HG03135 (cell line): Measurements from ENCODE around the gene CUX1.
"Not testable (repeated sequence)": the region's sequence is repeated elsewhere in the genome, so short reads cannot be mapped to it uniquely, and the experiment has no call there.

Experiments
- ATAC-seq: cut with Tn5 transposase; IDR thresholded peaks from one replicate; pipeline ENCODE4 v1.9.1; 2021; ENCODE audit warnings: mild to moderate bottlenecking, moderate library complexity; ENCODE audit not compliant: unreplicated experiment

CUX1 gene

DNA sequence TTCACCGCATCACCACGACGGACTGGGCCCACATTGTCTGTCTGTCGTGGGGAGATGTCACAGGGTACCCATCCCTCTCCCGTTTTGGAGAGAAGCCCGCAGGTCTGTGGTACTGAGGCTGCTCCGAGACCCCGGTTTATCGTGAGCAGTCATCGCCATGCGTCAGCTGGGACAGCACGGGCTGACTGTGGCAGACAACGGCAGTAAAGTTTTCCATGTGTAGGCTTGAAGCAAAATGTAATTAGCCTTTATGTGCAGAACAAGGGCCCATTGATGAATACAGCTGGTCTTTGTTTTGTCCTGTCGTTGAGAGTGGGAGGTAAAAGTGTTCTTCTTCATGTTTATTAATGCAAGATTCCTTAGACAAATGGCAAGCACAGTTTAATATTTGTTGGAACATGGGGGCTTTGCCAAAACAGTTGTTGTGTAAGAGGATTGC is 301.8 kb downstream of the CUX1 start:
- no peak for ATAC-seq

DNA sequence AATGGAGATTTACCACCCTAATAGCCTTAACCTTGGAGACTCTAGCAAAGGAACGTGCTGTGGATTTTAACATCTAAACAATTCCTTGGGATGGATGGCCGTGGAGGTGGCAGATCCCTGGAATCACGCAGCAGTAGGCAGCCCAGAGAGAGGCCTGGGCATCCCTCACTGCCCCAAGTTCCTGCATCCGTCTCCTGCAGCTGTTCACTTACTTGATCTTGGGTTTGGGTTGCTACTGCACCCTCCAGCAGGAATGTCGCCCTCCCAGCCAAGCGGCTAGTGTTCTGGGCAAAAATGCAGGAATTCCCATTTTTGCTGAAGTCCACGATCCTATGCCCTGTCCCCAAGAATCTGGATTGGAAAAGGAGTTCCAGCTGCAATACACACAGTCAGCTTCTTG is 302.5 kb downstream of the CUX1 start:
- ATAC-seq, result no peak

DNA sequence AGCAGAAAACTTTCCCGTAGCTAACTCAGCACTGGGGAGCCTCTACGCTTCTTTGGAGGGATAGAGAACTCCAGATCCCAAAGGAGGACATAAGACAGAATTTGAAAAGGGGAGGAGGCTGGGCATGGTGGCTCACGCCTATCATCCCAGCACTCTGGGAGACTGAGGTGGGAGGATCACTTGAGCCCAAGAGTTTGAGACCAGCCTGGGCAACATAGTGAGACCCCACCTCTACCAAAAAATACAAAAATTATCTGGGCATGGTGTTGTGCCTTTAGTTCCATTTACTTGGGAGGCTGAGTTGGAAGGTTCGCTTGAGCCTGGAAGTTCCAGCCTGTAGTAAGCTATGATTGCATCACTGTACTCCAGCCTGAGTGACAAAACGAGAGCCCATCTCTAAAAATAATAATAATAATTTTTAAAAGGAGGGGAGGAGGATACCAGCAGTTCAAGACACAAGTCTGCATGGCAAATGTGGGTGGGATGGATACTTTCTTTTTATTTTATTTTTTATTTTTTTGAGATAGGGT is 303.3 kb downstream of the CUX1 start:
- no peak for ATAC-seq

DNA sequence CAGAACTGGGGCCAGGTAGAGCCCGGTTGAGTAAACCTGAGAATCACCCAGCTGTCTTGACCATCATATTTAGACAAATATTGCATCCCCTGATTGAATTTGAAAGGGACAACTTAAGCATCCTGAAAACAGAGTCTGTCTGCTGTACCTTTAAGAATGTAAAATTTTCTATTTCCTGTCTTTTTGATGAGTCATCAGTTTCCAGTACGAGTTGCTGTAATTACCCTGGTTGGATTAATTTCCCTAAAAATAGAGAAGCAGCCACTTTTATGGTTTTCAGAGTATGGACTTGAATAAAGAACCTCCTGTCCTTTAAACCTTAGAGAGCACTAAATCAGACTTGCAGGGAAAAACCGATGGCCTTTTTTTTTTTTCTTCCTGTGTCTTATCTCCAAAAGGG is 304.6 kb downstream of the CUX1 start:
- no peak for ATAC-seq

DNA sequence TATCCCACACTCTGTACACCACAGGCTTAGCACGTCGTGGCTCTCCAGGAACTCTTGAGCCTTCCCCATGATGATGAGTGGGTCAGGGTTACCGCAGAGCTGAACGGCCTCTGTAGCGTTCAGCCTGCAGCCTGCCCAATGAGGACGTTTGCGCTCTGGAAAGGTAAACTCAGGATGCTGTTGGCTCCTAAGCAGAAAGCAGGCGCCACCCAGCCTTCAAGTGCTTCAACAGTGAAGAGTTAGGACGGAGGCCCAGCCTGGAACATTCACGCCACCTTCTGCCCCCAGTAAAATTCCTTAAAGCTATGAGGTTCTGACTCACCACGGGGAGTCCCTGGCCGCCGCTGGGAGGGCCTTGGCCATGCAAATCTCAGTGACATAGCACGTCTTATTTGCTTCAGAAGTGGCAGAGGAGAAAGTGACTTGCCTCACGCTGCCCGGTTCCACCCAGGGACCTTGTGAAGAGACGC is 307.7 kb downstream of the CUX1 start:
- no peak for ATAC-seq

DNA sequence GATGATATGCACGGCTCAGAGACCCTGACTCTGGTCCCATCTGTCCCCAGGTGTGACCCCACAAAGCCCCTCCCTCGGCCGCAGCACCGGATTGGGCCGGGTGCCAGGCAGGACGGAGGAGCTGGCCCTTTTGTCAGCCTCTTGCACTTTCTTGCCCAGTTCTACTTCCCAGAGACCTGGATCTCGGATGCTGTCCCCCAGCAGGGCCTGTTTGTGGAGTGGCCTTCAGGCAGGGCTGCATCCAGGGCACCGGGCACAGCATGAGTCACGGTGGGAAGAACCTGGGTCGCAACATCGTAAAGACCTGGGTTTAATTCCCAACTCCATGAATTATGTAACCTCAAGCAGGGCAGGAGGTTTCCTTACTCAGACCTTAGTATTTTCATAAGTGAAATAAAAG is 310.9 kb downstream of the CUX1 start:
- no peak for ATAC-seq

DNA sequence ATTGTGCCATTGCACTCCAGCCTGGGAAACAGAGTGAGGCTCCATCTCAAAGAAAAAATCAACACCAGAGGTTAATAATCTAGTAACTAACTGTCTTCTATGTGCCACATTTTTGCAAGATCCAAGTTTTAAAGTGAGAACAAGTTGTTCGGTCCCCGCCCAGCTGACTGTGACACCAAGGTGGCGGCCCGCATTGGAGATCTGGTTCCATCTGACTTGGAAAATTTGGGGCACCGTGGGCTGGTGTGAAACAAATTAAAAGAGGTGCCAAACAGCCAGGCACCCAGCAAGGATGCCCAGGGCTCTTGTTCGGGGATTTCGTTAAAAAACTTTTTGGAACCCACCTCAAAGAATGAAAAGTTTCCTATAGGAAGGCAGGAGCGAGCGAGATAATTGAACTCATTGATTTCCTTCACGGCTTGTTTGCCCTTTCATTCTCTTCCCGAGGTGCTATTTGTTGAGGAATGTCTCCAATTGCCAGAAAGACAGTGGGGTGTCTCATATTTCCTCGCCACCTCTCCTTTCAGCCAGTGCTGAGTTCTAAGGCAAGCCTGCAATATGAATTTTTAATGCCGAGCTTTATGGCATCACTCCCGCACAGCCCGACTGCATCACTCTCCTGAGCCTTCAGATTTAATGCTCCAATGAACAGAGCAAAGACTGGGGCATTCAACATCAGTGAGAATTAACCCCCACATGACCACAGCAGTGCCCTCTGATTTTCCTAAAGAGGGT is 312.4 kb downstream of the CUX1 start:
- ATAC-seq, result no peak

DNA sequence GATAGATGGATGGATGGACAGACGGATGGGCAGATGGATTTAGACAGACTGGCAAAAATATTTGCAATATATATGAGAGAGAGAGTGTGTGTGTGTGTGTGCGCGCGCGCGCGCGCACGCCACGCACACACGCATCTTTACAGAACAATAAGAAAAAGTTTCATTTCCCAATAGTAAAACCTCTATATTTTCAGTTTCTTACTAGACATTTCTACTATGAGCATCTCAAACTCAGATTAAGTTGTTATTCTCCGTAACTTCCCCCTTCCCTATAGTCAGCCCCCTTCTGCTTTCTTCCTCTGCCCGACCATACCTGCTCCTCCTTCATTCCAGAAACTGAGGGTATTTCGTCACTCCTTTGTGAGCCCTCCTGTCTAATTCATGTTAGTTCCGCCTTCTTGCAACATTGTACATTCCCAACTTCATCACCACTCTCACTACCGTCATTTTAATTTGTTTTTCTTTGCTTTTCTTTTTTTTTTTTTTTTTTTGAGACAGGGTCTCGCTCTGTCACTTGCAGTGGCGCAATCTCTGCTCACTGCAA is 314.9 kb downstream of the CUX1 start:
- no peak for ATAC-seq

DNA sequence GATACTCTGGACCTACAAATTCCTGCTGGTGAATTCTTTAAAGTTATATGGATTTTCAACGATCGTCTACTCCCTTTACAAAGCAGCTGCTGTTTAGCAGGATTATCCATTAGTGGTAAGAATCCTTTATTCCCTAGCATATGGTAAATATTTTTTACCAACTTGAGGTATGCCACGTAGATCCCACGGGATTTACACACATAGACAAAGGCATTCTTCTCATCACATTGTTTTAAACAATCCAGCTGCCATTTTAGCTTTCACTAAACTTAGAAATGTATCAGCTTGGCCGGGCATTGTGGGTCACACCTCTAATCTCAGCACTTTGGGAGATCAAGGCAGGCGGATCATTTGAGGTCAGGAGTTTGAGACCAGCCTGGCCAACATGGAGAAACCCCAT is 321.2 kb downstream of the CUX1 start:
- ATAC-seq, result no peak

DNA sequence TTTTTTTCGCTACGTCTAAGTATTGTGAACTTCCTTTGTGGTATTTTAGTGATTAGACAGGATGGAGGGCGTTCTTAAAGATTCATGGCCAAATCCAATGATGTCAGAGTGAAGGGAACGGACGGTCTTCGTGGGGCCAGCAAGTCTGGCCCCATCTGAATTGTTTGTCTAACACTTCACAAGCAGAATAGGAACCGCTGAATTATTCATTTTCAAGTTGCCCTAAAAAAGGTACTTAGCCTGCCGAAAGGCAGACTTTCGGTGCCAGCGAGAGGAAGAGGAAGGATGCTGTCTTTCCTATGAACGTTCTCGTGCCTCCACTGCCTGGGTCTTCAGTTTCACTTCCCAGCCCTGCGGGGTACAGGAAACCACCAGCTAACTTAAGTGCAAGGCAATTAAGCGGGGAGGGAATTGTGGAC is 323.5 kb downstream of the CUX1 start:
- ATAC-seq, result no peak

DNA sequence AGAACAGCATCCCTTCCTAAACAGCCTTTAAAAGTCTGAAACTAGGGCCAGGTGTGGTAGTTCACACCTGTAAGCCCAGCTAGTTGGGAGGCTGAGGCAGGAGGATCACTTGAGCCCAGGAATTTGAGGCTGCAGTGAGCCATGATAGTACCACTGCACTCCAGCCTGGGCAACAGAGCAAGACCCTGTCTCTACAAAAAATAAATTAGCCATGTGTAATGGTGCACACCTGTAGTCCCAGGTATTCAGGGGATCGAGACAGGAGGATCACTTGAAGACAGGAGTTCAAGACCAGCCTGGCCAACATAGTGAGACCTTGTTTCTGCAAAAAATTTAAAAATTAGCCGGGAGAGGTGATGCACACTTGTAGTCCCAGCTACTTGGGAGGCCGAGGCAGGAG is 325.0 kb downstream of the CUX1 start:
- not testable (repeated sequence) for ATAC-seq

DNA sequence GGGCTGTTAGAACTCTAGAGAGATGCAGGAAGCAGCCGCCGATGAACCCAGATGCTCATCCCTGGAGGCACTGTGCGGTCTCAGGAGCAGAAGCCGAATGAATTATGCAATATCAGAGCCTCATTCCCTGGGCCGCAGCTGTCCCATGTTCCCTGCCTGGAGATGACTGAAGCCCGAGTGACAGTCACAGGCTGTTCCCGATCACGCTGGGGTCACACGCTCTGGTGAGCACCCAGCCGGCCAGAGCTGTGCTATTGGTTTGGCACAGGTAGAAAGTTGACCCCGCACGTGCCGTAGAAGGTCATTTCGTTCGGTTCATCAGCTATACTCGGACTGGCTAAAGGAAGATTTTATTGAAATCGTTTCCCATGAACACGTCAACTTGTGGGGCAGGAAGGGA is 328.7 kb downstream of the CUX1 start:
- ATAC-seq, result no peak

DNA sequence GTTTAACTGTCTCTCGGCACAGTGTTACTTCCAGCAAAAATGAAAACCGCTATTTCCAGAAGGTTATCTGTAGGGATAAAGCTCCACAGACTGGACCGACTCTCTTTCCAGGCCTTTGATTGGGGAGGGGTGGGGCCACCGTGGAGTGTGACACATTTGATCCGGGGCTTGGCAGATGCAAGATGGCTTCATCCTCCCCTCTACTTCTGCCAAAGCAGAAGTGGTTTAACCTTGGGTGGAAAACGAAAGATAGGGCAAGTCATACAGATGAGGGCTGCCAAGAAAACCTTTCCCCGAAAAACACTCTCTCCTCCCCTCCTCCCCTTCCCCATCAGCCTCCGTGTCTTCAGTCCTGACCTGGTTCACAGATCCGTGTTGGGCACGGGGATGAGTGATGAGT is 329.6 kb downstream of the CUX1 start:
- ATAC-seq, result no peak

DNA sequence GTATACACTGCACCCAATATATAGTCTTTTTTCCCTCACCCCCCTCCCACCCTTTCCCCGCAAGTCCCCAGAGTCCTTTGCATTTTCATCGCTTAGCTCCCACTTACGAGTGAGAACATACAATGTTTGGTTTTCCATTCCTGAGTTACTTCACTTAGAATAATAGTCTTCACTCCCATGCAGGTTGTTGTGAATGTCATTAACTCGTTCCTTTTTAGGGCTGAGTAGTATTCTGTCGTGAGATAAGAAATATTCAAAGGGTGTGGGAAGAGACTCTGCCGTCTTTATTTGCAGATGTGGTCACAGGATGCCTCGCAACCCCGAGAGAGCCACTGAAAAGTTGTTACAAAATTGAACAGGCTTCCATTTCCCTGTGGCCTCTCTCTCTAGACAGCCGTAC is 331.4 kb downstream of the CUX1 start:
- ATAC-seq, result no peak

DNA sequence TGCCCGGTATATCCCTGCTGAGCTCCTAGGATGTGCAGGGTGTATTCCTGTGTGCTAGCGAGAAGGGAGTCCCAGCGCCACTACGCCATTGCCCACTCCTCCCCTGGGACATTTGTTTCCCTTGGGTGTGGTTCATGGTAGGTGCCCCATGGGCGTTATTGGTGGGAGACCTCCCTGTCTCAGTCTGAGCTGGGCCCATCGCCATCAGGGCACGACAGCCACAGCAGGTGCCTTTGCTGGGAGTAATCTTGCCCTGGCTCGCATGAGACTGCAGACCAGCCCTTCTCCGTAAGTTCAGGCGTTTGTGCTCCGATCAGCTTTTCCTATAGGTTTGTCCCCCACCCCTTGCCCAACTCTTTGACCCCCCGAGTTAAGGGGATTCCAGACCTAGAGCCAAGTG is 332.0 kb downstream of the CUX1 start:
- no peak for ATAC-seq

DNA sequence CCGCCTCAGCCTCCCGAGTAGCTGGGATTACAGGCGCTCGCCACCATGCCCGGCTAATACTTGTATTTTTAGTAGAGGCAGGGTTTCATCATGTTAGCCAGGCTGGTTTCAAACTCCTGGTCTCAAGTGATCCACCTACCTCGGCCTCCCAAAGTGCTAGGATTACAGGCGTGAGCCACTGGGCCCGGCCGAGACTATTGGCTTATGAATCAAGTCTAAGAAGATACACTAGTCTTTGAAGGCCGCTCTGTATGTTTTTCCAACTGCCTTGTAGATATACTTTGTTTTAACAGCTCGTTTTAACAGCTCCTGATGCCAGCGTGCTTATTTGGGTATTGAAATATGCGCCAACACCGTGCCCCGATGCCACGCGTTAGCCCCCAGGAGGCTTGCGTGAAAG is 332.8 kb downstream of the CUX1 start:
- ATAC-seq, result no peak

DNA sequence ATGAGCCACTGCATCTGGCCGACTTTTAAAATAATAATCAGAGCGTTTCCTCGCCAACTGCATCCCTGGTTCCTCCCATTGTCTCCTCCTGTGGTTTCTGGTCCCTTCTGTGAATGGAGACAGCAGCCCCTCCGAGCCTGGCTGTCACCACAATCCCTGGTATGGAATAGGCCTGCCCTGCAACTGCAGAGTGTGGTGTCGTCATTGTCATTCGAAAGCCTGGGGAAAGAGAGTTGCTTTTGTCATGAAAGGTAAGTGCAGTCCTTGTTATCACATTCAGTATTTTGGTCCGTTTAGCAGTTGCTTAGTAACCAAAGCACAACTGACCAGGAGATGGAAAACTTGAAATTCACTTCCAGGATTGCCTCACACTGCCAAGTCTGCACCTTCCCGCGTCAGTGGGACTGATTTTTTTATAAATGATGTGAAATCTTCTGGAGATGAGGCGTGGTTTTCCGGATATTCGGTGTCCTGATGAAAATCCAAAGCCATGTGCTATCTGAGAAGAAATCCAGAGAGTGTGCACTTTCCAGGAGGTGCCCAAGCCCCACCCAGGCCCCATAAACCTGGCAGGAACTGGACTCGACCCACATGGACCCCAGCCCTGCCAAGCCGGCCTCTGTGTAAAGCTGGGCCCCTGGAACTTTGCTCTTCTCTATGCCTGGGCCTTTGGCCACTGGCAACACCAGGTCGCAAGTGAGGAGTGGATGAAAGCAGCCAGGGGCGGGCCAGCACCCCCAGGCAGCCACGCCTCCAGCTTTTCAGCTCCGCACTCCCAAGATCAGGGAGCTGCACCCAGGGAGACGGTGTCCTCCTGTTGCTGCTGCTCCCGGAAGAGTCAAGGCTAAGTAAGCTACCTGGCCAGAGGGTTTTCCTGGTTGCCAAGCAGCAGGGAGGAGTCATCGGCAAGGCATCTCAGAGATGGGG is 335.5 kb downstream of the CUX1 start:
- no peak for ATAC-seq

DNA sequence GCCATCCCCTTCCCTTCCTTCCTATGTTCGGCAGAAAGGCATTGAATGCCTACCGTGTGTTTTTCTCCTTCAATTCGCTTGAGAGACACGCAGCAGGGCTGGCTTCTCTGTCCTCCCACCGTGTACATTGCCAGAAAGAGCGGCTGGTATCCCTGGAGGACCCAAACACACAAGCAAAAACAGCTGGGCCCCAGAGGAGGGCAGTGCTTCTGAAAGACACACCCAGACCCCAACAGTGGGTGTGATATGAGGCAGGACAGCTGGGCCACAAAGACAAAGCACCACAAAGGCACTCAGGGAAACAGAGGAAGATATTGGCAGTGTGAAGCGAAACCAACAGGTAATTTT is 336.1 kb downstream of the CUX1 start:
- no peak for ATAC-seq

DNA sequence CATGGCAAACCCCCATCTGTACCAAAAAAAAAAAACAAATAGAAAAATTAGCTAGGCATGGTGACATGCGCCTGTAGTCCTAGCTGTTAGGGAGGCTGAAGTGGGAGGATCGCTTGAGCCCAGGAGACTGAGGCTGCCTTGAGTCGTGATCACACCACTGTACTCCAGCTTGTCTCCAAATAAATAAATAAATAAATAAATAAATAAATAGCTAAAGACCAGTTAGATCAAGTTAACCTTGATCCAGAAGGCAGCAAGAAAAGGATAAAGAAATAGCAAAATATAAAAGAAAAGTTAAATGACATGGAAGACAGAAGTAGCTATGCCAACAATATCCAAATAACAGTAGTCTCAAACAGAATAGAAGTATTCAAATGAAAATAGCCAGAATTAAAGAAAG is 337.0 kb downstream of the CUX1 start:
- ATAC-seq, result no peak

DNA sequence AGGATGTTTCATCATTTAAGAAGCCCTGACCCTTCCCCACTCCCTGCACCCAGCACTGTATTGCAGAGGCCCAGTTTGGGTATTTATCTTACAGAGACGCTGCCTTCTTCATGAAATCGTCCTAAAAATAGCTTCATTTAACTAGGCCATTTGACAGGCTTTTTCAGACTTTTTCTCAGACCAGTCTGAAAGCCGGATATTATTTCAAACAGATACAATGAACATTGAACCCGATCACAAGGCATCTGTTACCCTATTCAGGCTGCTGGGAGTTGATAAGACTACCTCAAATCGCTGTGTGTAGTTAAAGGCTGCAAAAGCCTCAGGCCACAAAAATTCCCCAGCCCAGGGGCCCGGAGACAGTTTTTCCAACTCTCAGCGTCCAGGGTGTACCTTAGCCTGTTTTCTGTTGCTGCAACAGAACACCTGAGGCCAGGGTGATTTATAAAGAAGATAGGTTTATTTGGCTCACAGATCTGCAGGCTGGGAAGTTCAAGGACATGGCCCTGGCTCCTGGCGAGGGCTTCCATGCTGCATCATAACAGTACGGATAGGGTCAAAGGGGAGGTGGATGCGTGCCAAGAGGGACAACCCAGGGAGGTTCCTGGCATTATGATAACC is 338.5 kb downstream of the CUX1 start:
- no peak for ATAC-seq

DNA sequence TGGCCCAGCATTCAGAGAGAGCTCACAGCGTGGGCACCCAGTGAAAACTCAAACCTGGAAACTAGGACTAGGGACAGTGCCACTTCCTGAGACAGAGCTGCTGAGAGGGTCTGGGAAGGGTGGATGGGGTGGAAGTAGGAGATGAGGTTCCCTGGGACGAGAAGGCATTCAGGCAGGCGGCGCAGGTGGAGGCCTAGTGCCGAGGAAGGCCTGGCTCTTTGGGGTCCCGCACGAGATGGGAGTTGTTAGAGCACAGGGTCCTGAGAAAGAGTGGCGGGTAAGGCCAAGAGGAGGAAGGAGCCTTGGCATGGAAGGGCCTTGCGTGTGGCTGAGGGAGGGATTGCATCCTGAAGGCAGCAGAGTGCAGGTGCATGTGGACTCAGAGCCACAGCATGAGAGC is 339.4 kb downstream of the CUX1 start:
- ATAC-seq, result no peak
